Vagina (tissue), 2 donors: Measurements from ENCODE around the gene GRB2. TPM values are rescaled to one million over a fixed set of nuclear protein-coding genes. Genes with fewer than 3 reads are reported as not detected.

ENCODE experiments used
- DNase-seq, 2 donors: peaks; one replicate each; pipeline ENCODE4 v3.0.0-alpha.2; 2017; ENCODE audit errors: extremely low spot score in 2 of 2
- H3K27ac ChIP-seq: fragments of 200-600 bp; sonication (generic); one replicate; pipeline ENCODE4 v1.5.1; 2019
- H3K27me3 ChIP-seq: fragments of 200-600 bp; sonication (generic); one replicate; pipeline ENCODE4 v1.5.1; 2019
- H3K36me3 ChIP-seq, 2 donors: fragments of 200-600 bp; sonication (generic); one replicate each; pipeline ENCODE4 v1.5.1; 2017 to 2019
- H3K4me1 ChIP-seq: fragments of 200-600 bp; sonication (generic); one replicate; pipeline ENCODE4 v1.5.1; 2019
- H3K4me3 ChIP-seq, 2 donors: fragments of 200-600 bp; sonication (generic); 1 replicate in 1 of 2; 2 replicates in 1 of 2; pipeline ENCODE4 v1.5.1; 2016 to 2019
- H3K9me3 ChIP-seq: fragments of 200-600 bp; sonication (generic); one replicate; pipeline ENCODE4 v1.5.1; 2019
- CTCF ChIP-seq, 3 experiments: fragments of 450-650 bp in 2 of 3; fragments of 200-600 bp in 1 of 3; sonication (generic) in 1 of 3; IDR thresholded peaks; one replicate each; pipeline ENCODE4 v1.5.1; 2017 to 2019; ENCODE audit warnings: antibody characterized with exemption in 3 of 3, mild to moderate bottlenecking in 2 of 3, moderate library complexity in 2 of 3
- POLR2A ChIP-seq, 2 donors: fragments of 450-650 bp; IDR thresholded peaks; one replicate each; pipeline ENCODE4 v1.6.1; 2017; ENCODE audit warnings: antibody characterized with exemption in 2 of 2, mild to moderate bottlenecking in 2 of 2, moderate library complexity in 2 of 2
- POLR2AphosphoS5 ChIP-seq, 2 donors: sonication (generic); formaldehyde crosslinking; IDR thresholded peaks; one replicate each; pipeline ENCODE4 v1.9.0; 2017; ENCODE audit warnings: antibody characterized with exemption in 2 of 2, mild to moderate bottlenecking in 2 of 2, low read depth in 1 of 2; ENCODE audit not compliant: insufficient read depth in 1 of 2
- intact Hi-C: fragments of 100-400 bp; cut with DNase I; formaldehyde crosslinking; loops from one replicate; pipeline ENCODE4 v1.15.1; 2023
- total RNA-seq: library from RNA; depleted of rRNA; stranded (reverse); fragments of >200 nt; gene quantifications from one replicate; pipeline ENCODE4 v1.2.3, GENCODE V29; 2016

GRB2 gene
- total RNA-seq, 1 donor from 2014 or later = 71.9 TPM

- Histone ChIP-seq H3K36me3 (no peaks in the 10 kb centered on the region), H3K27me3 (no peaks in the 10 kb centered on the region), H3K9me3 (no peaks in the 10 kb centered on the region), H3K27ac (peak overlapping the region; percentile 78), H3K4me1 (peaks cover 23% of the 10 kb centered on the region), H3K4me3 (peak overlapping the region; percentile 76 to 88)
- no peak for DNase-seq
- intact Hi-C loops = no loop called here
- TF ChIP-seq POLR2A (IDR thresholded peaks at IDR 0.05) = no peak
Measured at GRCh38 chr17:75271955-75272847, 133.3 kb downstream of the GRB2 start.

GRCh38 chr17:75271233-75271954 is 134.1 kb downstream of the GRB2 start:
- H3K4me1 ChIP-seq = peaks cover 23% of the 10 kb centered on the region
- H3K4me3 ChIP-seq = peak overlapping the region; percentile 76 to 88
- no peaks in the 10 kb centered on the region for H3K27me3 ChIP-seq
- H3K36me3 ChIP-seq = peaks cover 0 to 2% of the 10 kb centered on the region in 2 donors
- intact Hi-C loops = no loop called here
- no peak for DNase-seq
- no peaks in the 10 kb centered on the region for H3K9me3 ChIP-seq
- no peak for TF ChIP-seq POLR2AphosphoS5 (IDR thresholded peaks at IDR 0.05; ENCODE audit: insufficient read depth in 1 of 2, low read depth in 1 of 2)
- TF ChIP-seq POLR2A (IDR thresholded peaks at IDR 0.05) = no peak
- peak; percentile 39 to 68 (median 55) for TF ChIP-seq CTCF (IDR thresholded peaks at IDR 0.05)
- peak overlapping the region; percentile 78 for H3K27ac ChIP-seq

- peak in 1 of 2 donors; percentile 35 for TF ChIP-seq POLR2A (IDR thresholded peaks at IDR 0.05)
- peak in 1 of 2 donors; percentile 0 for TF ChIP-seq POLR2AphosphoS5 (IDR thresholded peaks at IDR 0.05; ENCODE audit: insufficient read depth in 1 of 2, low read depth in 1 of 2)
- no peak for TF ChIP-seq CTCF (IDR thresholded peaks at IDR 0.05)
- Histone ChIP-seq H3K27me3 (no peaks in the 10 kb centered on the region), H3K36me3 (peaks cover 0 to 7% of the 10 kb centered on the region in 2 donors), H3K4me1 (peaks cover 23% of the 10 kb centered on the region), H3K9me3 (no peaks in the 10 kb centered on the region), H3K4me3 (peak within 1 kb of the TSS; percentile 76 to 88), H3K27ac (peak within 1 kb of the TSS; percentile 89)
- intact Hi-C loops = no loop called here
- DNase-seq = no peak
Measured at GRCh38 chr17:75270966-75271232, 134.6 kb downstream of the GRB2 start, which contains the start of gene MIF4GD. MIF4GD (minus strand) TSS chr17:75271231; CDS start chr17:75270195, 1,036 bp downstream.

GRCh38 chr17:75270218-75270965 is 135.1 kb downstream of the GRB2 start:
- no peaks in the 10 kb centered on the region for H3K27me3 ChIP-seq
- TF ChIP-seq CTCF (IDR thresholded peaks at IDR 0.05) (peak in 2 of 3 experiments; percentile 5 to 9), POLR2AphosphoS5 (IDR thresholded peaks at IDR 0.05; ENCODE audit: insufficient read depth in 1 of 2, low read depth in 1 of 2) (peak in 1 of 2 donors; percentile 64), POLR2A (IDR thresholded peaks at IDR 0.05) (no peak)
- peaks cover 0 to 12% of the 10 kb centered on the region in 2 donors for H3K36me3 ChIP-seq
- peak overlapping the region; percentile 76 to 88 for H3K4me3 ChIP-seq
- no peak for DNase-seq
- peak overlapping the region; percentile 89 for H3K27ac ChIP-seq
- H3K4me1 ChIP-seq = peaks cover 23% of the 10 kb centered on the region
- intact Hi-C loops = no loop called here
- H3K9me3 ChIP-seq = no peaks in the 10 kb centered on the region

- intact Hi-C loops = no loop called here
- TF ChIP-seq POLR2A (IDR thresholded peaks at IDR 0.05) (no peak), POLR2AphosphoS5 (IDR thresholded peaks at IDR 0.05; ENCODE audit: insufficient read depth in 1 of 2, low read depth in 1 of 2) (no peak), CTCF (IDR thresholded peaks at IDR 0.05) (no peak)
- H3K9me3 ChIP-seq = no peaks in the 10 kb centered on the region
- H3K4me3 ChIP-seq = peak overlapping the region; percentile 76 to 88
- peaks cover 23% of the 10 kb centered on the region for H3K4me1 ChIP-seq
- peaks cover 0 to 17% of the 10 kb centered on the region in 2 donors for H3K36me3 ChIP-seq
- DNase-seq = no peak
- H3K27me3 ChIP-seq = no peaks in the 10 kb centered on the region
- peak overlapping the region; percentile 89 for H3K27ac ChIP-seq
Measured at GRCh38 chr17:75269844-75270217, 135.6 kb downstream of the GRB2 start.
